RWPE1 (cell line): ENCODE data around the gene EDIL3.
A peak's percentile ranks its signal among the peaks of the same experiment; 100 is the strongest.

Source experiments
- CTCF ChIA-PET: fragments of 350-600 bp; sonication (Branson Sonifier 250); formaldehyde crosslinking; extraction: SDS; loops from one replicate; lab custom pipeline; 2021; lab: Yijun Ruan, JAX
- POLR2A ChIA-PET: fragments of 400-600 bp; formaldehyde crosslinking; extraction: SDS; loops from one replicate; lab custom pipeline; 2020; ENCODE audit warnings: antibody characterized with exemption; ENCODE audit not compliant: low non-redundant PET; lab: Yijun Ruan, JAX
- DNase-seq: peaks from one replicate; pipeline ENCODE4 v3.0.0; 2012; ENCODE audit warnings: low spot score
- H3K27ac ChIP-seq: fragments of 450-650 bp; 2 replicates; pipeline ENCODE4 v1.5.1; 2017
- TF ChIP-seq, protein P1 (sequence below): fragments of 450-650 bp; conservative IDR thresholded peaks from 2 replicates; pipeline ENCODE4 v1.5.1; 2017; ENCODE audit warnings: low read depth, mild to moderate bottlenecking

Gene EDIL3

DNA sequence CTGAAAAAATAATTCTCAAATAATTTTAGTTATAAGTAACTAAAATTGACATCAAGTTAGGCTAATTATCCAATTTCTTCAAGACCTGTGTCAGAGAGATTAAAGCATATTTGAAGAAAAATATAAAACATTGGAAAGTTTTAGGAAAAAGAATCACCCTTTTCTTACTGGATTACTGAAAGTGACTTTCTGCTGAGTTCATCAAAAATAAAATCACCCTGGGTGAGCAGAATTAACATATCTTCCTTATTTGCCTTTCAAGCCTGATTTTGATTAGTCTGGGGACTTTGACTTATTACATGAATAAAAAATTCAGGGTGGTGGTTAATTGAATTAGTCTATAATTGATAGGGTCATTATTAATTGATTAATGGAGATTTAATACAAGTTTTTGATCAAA lies 411.8 kb downstream of the EDIL3 start:
- CTCF ChIA-PET: interaction anchor here (0.5 kb wide), 1 partner anchor 16 kb away, joined by 3 read pairs; no protein-coding TSS in a partner anchor
- TF ChIP-seq, protein P1, sequence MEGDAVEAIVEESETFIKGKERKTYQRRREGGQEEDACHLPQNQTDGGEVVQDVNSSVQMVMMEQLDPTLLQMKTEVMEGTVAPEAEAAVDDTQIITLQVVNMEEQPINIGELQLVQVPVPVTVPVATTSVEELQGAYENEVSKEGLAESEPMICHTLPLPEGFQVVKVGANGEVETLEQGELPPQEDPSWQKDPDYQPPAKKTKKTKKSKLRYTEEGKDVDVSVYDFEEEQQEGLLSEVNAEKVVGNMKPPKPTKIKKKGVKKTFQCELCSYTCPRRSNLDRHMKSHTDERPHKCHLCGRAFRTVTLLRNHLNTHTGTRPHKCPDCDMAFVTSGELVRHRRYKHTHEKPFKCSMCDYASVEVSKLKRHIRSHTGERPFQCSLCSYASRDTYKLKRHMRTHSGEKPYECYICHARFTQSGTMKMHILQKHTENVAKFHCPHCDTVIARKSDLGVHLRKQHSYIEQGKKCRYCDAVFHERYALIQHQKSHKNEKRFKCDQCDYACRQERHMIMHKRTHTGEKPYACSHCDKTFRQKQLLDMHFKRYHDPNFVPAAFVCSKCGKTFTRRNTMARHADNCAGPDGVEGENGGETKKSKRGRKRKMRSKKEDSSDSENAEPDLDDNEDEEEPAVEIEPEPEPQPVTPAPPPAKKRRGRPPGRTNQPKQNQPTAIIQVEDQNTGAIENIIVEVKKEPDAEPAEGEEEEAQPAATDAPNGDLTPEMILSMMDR: no peak
- DNase-seq: no peak
- no peak overlapping the region for H3K27ac ChIP-seq
- POLR2A ChIA-PET: no interaction called here

DNA sequence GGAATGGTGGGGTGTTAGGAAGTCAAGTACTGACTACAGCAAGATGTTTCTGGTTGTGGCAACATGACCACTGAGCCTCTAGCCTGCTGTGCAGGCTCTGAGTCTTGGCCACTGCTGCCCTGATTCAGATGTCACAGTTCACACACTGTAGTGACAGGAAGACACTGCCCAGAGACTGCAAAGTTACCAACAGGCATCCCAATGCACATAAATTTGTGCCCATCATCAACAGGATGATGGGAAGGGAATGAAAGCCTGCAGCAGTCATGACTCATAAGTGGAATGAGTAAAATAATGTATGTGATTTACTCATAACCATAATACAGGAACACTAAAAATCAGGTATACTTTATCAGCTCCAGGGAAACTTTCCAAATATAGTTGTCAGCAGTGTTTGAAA lies 412.4 kb downstream of the EDIL3 start:
- TF ChIP-seq, protein P1: no peak
- ChIA-PET POLR2A (no interaction called here), CTCF (no interaction called here)
- DNase-seq: peak; percentile 21
- H3K27ac ChIP-seq: no peak overlapping the region

DNA sequence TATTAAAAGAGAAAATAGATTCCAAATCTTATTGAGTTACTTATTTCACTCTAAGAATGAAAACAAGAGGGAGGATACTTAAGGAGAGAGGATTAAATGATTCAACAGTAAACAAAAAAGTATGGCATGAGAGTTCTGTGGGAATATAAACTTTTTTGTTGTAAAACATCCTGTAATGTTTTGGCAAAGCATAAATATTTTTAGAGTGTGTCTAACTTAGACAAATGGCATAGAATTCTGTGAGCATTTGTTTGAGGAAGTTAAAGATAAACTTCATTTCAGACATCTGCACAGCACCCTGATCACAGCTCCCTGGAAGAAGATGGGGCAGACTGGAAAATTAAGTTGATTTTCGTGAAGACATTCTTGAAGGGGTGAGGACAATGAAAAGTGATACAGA lies 417.3 kb downstream of the EDIL3 start:
- no peak for DNase-seq
- H3K27ac ChIP-seq: no peak overlapping the region
- CTCF ChIA-PET: no interaction called here
- TF ChIP-seq, protein P1: no peak
- POLR2A ChIA-PET: no interaction called here

DNA sequence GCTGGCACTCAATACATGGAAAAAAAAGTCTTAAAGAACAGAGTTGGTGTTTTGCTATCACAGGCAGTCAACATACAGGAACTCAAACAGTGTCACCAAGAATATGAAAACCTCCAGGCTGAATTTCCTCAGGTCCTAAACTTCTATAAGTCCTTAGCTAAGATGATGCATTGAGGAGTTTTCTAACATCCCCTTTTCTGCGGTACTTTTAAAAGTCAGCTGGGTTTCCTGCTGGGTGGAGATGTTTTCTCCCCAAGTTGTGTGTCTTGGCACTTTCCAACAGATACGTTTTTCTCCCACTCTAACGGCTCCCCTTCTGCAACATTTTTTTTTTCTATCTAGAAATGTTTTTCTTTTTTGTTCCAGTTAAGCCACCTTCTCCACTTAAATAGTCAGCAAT lies 419.2 kb downstream of the EDIL3 start:
- ChIA-PET POLR2A (no interaction called here), CTCF (interaction anchor here (0.9 to 1.1 kb wide), 2 partner anchors 11 to 38 kb away, joined by 3 read pairs; no protein-coding TSS in a partner anchor)
- no peak for DNase-seq
- TF ChIP-seq, protein P1: no peak
- no peak overlapping the region for H3K27ac ChIP-seq

DNA sequence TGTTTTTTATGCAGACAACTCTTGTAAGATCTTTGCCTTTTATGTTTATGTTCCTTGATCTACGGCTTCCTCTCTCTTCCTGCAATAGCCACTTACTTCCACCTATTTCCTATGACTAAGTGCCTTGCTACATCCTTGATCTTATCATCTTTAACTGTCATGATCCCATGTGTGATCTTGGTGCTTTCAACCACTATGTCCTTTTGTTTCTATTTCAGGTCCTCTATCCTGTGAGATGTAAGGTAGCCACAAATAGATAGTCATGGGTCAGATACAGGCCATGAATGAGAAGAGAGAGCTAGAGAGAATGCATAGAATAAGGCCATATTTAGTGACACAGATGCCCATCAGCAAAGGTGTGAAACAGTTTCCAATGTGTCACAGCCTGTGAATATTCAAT lies 420.4 kb downstream of the EDIL3 start:
- ChIA-PET CTCF (no interaction called here), POLR2A (no interaction called here)
- no peak for DNase-seq
- TF ChIP-seq, protein P1: no peak
- H3K27ac ChIP-seq: no peak overlapping the region

DNA sequence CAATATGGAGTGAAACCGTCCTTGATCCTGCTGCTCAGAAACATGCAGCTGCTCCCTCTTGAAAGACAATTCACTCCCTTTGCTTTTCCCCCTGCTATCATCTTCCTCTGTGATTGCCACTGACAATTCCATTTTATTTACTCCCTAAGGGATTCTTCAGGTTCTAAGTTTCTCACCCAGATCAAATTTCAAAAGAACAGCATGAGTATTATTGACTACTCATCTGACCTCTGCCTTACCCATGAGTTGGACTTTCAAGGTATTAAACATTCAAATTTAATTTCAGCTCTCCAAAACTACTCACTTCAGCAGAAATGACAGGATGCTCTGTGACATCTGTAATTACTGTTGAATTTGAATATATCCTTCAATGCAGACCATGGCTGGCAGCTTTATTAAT lies 427.5 kb downstream of the EDIL3 start:
- ChIA-PET CTCF (no interaction called here), POLR2A (no interaction called here)
- H3K27ac ChIP-seq: no peak overlapping the region
- TF ChIP-seq, protein P1: no peak
- DNase-seq: no peak

DNA sequence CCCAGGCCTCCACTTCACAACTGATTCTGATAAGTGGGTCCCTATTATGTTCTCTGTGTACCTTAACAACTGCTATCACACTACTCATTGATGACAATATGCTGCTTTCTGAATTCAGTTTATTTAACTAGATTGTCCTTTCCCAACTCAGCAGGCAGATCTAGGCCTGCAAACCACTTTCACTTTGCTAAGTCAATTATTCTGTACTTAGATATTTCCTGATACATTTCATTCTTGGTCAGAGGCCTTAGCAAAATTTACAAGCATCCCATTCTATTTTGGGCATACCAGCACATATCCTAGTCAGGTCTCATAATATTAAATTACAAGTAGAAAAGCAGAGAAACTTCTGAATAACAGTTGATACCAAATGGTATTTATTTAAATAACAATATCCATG lies 428.3 kb downstream of the EDIL3 start:
- DNase-seq: no peak
- no peak overlapping the region for H3K27ac ChIP-seq
- CTCF ChIA-PET: no interaction called here
- TF ChIP-seq, protein P1: no peak
- POLR2A ChIA-PET: no interaction called here
